GM21717 (cell line): ENCODE data around the gene ARHGDIB.

ENCODE experiments used
- ATAC-seq: cut with Tn5 transposase; IDR thresholded peaks from one replicate; pipeline ENCODE4 v1.9.1; 2021; ENCODE audit warnings: mild to moderate bottlenecking, moderate library complexity; ENCODE audit not compliant: unreplicated experiment

The ARHGDIB gene

GRCh38 chr12:14984036-14984435, 22.6 kb upstream of the ARHGDIB start:
- no peak for ATAC-seq

DNA sequence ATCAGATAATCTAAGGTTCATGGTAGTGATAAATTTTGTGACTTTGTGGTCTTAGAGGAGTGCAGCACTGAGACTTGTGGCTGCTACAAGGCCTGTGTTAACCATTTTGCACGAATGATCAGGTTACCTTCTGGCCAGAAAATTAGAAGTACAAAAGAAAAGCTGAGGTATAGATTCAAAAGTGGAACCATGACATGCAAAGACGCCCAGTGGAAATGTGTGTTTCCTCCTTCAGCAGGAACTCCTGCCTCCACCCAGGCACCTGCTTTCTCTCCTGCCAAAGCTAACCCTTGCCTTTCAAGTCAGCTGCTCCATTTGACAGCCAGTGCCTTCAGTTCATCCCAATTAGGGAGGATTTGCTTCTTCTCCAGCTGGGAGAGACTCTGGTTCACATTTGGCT, 21.6 kb upstream of the ARHGDIB start:
- no peak for ATAC-seq

DNA sequence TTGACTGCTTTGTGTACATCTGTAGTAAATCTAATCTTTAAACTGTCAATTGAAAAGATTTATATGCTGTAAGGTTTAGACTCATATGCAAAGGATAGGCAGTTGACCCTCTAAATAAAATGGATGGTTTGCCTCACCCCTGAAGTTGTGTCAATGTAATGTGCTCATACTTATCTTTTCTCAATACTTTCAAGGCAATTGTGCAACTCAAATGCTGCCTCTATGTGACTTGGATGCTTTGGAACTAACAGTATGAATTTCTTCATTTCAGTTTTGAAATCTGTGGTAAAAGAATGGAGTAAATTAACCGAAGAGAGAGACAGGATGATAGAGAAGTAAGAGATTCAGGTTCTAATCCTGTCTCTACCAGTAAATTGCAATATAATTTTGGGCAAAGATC, 21.2 kb upstream of the ARHGDIB start:
- ATAC-seq: no peak

GRCh38 chr12:14981049-14981448, 19.6 kb upstream of the ARHGDIB start:
- ATAC-seq: no peak

DNA sequence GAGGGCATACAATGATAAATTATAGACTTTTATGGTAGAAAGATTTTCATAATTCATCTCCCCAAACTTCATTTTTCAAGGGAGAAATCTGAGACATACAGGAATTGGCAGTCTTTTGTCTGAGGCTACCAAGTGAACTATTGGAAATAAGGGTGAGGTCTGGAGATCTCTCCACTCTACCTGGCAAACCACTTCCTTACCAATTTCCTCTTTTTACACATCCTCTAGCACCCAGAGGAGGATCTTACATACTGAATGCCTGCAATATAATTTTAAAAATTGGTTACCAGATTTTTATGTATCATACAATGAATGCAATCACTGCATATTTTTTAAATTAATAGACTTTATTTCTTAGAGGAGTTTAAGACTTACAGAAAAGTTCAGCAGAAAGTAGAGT, 18.1 kb upstream of the ARHGDIB start:
- ATAC-seq: no peak

- ATAC-seq: no peak
Measured at GRCh38 chr12:14976658-14977057, 15.3 kb upstream of the ARHGDIB start.

GRCh38 chr12:14975457-14975856, 14.1 kb upstream of the ARHGDIB start:
- ATAC-seq: no peak

DNA sequence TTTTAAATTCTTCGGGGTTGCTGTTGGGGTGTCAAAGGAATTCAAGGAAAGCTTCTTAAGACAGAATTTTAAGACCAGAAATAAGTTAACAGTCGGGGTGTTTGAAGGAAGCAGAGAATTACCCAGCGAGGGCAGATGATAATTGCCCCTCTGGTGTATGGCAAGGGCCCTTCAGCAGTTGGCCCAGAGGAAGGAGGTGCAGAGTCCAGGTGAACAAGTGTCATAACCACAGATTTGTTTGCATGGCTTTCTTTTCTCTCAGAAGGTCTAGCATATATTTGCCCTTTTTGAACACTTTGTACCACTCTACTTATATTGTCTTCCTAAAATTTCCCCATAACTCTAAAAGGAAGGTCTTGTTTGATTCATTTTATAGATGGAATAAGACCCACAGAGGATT, 13.2 kb upstream of the ARHGDIB start:
- no peak for ATAC-seq

DNA sequence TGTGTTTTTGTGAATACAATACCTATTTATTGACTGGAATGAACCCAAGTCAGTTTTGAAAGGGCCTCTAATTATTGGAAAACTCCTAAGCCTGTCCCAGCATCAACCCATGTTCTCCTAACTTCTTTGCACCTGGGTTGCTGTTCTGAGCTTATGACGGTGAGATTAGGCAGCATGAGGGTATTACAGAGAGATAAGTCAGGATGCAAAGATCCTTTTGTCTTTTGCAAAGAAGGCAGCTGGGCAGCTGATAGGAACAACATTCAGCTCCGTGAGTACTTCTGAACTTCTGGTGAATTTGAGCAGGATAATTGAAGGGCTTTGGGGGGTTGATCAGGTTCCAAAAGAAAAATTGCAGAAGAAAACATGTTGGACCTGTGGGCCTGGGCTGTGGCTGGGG, 11.4 kb upstream of the ARHGDIB start, which contains the start of gene PDE6H:
TSS of gene PDE6H (plus strand) at position 227 of the 400 bp plus-strand sequence. CDS start 4,971 bp downstream, outside the sequence.
- ATAC-seq: no peak

DNA sequence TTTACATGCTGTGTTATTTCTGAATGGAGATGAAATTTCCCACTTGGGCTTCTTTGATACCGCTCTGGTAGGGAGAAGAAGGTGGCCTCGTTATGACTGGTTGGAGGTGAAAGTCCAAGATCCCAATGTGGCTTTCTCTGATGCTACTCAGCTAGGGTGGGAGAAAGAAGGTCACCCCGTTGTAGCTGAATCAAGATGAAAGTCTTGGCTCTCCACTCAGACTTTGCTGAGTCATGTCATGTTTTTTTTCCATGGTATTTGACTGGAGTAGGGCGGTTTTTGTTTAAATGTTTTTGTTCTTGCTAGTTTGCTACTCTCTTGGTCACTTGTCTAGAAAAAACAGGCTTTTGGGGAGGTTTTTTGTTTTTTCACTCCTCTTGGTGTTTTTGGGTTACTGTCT, 9.1 kb upstream of the ARHGDIB start:
- ATAC-seq: no peak

DNA sequence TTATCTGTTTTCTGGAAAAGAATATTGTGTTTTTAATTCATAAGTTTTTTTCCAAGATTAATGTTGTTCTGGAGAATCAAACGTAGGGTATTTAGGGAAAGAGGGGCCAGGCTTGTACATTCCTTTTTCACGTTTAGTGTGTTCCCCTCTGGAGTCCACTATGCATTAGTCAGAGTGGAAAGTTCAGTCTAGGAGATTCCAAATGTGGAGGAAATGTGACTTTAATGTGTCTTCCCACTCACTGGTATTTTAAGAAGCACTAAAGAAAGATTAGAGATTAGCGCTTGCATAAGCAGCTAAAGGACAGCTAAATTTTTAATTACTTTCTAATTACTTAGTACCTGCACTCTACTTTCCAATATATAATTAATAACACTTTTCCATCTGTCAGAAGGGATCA, 7.1 kb upstream of the ARHGDIB start:
- no peak for ATAC-seq

GRCh38 chr12:14965221-14965620, 3.8 kb upstream of the ARHGDIB start:
- no peak for ATAC-seq

- no peak for ATAC-seq
Measured at GRCh38 chr12:14964406-14964805, 3.0 kb upstream of the ARHGDIB start.

DNA sequence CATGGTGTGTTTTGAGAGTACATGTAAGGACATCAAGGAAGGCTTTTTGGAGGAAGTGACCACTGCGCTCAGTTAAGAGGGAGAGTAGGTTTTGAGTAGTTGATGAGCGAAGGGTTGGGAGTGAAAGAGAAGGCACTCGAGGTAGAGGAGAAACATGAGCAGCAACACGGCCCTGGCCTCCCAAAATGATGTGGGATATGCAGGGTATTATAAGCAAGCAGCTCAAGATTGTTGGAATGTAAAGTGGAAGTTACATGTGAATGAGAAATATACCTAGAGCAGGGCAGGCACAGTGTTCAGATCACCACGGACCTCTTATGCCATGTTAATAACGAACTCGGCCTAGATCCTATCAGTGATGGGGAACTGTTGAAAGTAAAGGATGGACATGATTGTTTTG, 2.1 kb upstream of the ARHGDIB start:
- no peak for ATAC-seq

GRCh38 chr12:14962797-14963196, 1.4 kb upstream of the ARHGDIB start:
- ATAC-seq: no peak

- no peak for ATAC-seq
Measured at GRCh38 chr12:14962153-14962539, 745 bp upstream of the ARHGDIB start.

GRCh38 chr12:14960548-14961465, 594 bp downstream of the ARHGDIB start:
- peak; percentile 43 for ATAC-seq

DNA sequence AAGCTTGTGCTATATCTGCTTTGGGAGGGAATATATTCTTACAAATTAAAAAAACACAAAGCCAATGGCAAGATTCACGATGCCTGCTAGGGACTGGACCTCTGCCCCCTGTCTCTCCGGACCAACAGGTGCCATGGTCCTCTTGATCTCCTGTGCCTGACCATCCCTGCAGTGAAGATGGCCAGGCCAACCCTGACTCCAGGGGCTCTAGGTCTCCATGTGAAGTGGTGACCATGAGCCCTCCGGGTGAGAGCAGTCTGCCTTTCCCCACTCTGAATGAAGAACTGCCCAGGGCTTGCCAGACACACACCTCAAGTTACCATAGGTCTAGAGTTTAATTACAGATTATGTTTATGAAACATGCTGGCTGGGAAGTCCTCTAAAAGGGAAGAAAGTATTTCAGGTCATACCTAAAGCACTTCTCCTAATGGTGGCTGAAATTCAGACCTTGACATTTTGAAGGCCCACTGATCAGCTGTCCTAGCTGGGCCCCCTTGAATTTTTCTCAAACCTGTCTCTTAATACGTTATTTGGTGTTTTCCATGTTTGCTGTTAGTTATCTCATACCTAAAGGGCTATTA, 1.4 kb downstream of the ARHGDIB start:
- no peak for ATAC-seq

DNA sequence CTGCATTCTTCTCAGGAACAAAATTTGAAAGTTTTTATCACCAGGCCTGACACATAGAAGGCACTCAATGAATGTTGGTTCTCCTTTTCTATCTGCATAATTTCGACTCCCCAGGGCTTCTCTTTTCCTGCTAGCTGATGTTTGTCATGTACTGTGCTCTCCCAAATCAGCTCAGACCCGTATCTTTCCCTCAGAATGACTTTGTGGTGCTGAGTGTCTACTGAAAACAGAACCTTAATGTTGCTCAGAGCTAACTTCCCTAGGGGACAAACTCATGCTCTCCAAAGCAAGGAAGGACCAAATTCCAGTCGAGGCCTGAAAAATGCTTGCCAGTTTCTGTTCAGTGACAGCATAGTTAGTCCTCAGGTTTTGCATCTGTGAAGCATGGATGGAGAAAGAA, 1.9 kb downstream of the ARHGDIB start:
- ATAC-seq: no peak

- ATAC-seq: no peak
Measured at GRCh38 chr12:14959126-14959440, 2.3 kb downstream of the ARHGDIB start.

GRCh38 chr12:14958361-14959125, 2.9 kb downstream of the ARHGDIB start:
- no peak for ATAC-seq
